Stimulated activated CD8-positive, alpha-beta memory T cell treated with anti-CD3 and anti-CD28 coated beads, Interleukin-12 subunit alpha, Interleukin-12 subunit beta, amount 100 ng/mL, for 1 hour (primary cell): ENCODE measurements around the gene DPYSL4.

Experiments
- DNase-seq: peaks from one replicate; pipeline ENCODE4 v3.0.0-alpha.2; 2020; ENCODE audit warnings: low read depth

Gene DPYSL4

DNA sequence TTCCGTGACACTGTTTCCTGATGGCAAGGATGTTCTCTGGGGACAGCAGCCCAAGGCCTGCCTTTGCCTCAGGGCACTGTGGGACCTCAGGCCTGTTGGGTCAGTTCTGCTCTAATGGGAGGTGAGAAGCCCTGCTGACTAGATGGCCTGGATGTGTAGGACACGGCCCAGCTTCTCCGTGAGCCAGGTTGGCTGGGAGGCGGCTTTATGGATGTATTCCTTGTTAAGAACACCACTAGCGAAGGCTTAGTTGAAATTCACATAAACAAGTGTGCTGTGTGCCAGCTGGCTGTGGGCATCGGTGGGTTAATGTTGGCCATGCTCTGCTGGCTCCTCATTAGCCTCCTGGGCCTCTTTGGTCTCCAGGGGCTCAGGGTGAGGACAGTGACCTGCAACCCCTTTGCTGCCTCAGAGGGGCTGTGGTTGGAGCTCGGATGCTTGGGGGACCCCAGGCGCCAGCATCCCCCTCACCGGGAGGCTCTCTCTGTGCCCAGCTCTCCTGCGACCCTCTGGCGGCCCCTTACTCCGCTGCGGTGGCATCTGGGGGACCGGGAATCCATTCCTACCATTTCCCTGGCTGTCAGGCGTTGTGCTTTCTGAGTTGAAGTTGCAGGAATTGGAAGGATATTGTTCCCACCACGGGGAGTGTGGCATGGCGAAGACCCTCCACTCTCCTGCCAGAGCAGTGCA lies 22.8 kb upstream of the DPYSL4 start:
- DNase-seq = no peak

DNA sequence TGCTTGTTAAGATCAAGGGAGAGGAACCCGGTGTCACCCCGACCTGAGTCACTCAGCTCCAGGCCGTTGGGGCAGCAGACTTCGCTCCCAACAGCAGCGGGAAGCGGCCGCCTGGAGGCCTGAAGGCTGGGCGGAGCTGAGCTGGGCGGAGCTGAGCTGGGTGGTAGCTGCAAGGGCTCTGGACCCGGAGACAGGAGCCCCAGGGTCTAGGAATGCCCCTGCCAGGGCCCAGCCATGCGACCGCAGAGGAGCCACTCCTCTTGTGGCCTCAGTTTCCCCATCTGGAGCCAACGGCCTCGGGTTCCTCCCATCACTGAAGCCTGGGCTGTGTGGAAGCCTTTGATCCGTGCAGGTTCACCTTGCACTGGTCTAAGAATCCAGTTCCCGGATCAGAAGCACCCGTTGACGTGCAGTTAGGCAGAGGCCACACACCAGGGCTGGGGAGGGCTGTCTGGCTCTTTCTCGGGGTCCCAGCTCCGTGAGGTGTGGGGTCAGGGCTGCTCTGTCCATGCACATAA lies 21.9 kb upstream of the DPYSL4 start:
- no peak for DNase-seq

DNA sequence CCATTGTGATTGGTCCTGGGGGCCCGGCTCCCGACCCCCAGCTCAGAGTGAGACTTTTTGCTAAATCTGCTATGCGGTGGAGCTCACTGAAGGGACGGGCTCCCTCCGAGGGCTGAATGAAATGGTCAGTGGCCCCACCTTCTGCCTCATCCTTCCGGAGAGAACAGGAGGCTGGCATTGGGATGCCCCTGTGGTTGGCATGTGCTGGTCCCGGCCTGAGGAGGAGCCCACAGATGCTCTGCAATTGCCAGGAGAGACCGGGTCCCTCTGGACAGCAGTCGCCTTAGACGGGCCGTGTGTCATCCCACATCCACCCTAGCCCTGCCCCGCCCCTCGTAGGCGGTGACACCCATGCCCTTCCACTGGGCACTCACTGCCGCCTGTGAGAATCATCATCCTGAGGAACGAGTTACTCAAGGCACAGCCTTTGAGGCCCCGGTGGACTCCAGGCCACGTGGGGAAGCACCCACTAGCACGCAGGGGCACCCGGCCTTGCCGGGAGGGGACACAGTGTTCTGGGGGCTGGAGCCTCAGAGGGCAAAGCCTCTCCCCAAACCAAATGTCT lies 21.2 kb upstream of the DPYSL4 start:
- DNase-seq = no peak

DNA sequence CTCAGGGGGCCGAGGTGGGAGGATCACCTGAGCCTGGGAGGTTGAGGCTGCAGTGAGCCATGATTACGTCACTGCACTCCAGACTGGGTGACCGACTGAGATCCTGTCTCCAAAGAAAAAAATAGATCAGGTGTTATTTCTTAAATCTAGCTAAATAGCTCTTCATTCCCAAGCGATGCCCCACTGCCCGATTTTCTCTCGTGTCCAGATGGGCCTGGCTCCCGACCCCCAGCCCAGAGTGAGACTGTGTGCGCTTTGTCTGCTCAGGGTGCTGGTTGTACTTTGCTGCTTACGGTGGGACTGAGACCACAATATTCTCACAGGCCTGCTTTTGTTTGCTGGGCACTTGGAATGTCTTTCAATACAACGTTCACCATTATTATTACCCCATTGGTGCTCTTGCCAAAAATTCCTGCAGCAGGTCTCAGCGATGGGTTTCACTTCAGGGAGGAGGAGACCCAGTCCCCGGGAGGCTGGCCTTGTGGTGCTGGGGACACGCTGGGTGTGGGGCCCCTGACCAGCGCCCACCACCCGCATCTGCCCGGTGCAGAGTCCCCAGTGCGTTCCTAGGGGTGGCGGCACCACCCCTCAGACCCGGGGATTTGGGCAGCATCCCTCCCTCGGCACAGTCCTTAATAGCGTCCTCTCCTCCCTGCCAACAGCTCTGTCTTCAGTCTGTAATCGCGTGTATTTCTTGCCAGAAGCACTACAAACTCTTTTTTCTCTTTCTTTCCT lies 20.4 kb upstream of the DPYSL4 start:
- DNase-seq = no peak

DNA sequence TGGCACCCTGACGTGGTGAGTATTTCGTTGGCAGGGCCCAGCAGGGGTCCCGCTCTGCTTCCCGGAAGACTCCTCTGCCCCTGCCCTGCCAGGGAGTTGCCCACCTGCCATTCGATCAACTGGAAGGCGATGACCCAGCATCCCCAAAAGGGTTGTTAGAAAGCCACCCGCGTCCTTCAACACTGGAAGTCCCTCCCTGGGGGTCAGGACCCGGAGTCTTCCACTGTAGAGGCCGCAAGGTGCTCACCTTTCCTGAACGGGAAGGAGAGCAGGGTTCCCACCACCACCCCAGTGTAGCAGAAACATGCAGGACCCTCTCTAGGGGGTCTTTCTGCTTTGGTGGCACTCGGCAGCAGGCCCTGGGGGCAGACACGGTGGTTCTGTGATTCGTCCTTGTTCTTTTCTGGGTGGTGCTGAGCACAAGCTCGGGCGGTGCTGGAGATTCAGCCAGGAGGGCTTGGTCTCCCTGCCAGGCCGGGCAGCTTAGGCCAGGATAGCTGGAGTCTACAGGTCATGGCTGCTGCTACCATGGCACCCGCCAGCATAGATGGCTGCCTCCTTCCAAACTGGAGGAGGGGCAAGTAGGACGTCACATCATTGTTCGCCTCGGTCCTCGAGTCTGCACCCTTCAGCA lies 19.6 kb upstream of the DPYSL4 start:
- DNase-seq = no peak

DNA sequence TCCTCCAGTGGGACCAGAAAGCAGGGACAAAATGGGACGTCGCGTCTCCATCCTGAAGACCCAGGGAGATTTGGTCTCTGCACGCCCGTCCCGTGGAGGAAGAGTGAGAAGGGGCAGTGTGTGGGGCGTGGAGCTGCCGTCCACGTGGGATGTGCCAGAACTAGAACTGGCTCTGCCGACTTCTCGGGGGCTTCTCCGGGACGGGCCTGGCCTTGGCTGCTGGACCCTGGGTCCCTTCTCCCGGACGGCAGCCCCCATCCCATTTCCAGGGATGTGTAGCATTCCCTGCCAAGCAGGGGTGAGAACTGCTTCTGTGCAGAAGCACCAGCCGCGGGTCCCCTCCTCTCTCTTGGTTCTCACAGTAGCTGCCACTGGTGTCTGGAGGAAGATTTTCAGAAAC lies 18.8 kb upstream of the DPYSL4 start:
- DNase-seq = no peak

DNA sequence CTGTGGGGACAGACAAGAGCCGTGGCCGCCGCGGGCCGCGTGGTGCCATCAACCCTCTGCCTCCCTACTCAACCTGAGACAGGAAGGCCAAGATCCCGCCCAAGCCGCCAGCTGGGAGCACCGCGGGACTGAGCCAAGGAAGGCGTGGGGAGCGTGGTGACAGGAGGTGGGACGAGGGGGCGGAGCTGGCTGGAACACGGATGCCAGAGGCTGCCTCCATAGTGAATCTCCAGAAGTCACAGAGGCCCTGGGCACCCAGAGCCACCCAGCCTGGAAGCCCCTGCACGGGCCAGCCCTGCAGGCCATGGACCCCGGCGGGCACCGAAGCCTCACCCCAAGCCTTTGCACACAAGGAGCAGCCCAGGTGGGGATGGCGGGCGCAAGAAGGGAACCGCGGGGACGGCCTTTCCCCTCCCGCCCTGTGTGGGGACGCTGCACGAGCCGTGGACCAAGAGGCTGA lies 18.1 kb upstream of the DPYSL4 start:
- DNase-seq = no peak

DNA sequence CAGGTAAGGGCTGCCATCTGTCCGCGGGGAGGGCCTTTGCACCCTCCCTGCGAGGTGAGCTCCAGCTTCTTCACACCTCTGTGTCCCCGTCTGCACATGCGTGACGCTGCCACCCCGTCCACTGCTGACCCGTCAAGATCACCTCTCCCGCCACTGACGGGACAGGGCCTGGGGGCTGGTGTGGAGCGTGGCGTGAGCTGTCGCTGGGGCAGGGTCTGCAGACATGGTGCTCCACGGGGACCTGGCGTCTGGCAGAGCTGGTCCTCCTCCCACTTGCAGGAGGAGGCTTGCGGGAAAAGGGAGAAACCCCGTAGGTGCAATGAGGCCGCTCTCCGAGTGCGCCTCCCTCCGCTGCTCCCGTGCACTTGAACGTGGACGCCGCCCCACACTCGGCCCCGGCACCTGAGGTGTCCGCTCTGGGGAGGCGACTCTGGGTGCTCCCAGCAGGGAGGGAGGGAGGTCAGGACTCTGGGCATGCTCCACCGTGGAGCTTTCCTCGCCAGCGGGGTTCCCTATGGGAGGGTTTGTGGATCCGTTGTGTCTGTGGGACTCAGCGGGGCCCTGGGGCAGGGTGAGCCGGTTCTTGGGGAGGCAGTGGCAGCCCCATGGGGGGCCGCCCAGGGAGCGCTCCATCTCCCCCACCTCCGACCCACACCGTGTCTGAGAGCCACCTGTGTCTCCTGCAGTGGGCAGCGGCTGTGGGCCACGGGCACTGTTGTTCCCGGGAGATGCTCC lies 17.6 kb upstream of the DPYSL4 start:
- DNase-seq = no peak

DNA sequence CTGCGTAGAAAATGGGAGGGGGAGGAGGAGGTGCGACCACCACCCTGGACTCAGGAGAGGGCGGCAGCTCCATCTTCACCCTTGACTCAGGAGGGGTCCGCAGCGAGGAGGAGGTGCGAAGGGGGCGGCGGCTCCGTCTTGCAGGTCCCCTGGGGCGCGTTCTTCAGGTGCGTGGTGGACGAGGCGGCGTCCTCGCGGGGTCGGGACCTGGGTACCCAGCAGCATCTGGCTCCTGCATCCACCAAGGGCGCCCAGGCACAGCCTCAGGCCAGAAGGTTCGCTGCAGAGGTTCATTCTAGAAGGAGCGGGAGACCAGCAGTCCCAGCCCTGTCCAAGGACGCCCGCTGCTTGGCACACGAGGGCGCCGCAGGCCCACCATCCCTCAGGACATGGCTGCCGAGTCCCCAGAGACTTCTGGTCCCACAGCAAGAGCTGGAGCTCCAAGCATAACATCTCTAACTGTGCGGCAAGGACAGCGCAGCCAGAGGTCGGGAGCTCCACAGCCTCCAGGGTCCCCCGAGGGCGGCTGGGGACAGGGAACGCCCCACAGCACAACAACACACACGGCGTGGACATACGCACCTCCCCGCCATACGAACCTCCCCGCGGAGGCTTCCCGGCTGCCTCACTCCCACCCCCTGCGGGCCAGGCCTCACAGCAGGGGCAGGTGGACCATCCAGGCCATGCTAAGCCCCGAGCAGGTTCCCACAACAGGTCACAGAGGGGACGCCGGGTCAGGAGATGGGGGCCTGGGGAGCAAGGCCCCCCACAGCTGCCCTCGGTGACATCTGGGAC lies 16.8 kb upstream of the DPYSL4 start:
- DNase-seq = no peak

DNA sequence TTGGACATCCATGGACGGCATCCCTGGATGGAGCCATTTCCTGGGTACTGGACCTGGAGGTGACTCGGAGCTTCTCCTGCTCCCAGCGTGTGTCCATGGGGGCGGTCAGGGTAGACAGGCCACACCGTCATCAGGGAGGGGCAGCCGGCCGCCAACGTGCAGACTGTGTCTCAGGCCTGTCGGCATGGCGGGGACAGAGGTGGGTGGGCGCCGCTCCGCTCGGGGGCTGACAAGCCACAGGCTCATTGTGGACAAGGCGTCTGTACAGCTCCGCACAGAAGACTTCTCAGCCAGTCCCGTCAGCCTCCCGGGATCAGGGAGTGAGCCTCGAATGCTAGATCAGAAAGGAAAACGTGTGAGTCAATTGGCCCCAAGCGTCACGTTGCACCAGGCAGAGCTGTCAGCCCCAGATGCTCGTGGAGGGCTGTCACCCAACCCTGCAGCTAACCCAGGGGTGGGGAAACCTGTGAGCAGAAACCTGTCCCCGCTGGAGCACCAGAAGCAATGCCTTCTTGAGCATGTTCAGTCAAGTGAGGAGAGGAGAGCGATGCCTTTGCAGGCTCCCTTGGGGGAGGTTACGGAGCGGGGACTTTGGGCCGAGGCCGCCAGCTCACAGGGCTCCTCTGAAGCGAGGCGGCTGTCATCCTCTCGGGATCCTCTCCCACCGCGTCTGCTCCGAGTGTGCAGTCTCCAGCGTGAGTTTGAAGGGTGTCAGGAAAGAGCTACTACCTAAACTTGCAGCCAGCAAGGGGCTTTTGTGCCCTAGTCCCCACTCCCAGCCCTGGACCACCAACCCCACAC lies 16.0 kb upstream of the DPYSL4 start:
- no peak for DNase-seq

DNA sequence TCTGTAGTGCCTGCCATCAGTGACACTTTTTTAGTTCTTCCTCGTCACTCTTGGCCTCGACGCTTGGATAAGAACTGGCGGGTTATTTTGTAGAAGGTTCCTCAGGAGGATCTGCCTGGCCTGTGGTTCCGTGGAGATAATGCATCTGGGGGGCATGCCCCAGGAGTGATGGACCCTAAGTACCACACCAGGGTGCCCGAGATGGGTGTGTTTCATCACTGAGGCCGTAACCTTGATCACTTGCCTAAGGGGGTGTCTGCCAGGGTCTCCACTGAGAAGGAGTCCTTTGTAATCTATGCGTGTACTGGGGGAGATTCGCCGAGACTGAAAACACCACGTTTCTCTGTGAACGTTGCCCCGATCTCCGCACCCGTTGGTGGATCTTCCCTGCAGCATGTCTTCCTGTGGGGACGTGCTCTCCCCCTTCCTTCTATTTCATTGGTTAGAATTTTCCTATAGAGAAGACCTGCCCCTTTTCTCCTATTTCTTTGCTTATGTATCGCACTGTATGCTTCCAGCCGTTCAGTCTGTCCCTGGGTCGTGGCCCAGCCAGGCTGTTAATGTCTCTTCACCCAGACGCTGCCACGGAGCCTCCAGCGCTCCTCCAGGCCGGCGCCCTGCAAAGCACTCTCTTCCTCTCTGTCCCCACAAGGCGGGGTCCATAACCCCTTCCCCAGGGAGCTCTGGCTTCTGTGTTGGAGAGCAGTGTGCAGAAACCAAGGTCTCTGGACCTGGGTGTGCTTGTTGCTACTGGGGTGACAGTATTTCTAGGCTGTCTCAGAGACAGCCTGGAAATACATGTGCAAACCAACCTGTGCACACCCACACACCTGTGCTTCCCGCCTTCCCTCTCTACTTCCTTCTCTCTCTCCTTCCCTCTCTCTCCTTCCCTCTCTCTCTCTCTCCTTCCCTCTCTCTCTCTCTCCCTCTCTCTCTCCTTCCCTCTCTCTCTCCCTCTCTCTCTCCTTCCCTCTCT lies 14.4 kb upstream of the DPYSL4 start:
- DNase-seq = no peak

DNA sequence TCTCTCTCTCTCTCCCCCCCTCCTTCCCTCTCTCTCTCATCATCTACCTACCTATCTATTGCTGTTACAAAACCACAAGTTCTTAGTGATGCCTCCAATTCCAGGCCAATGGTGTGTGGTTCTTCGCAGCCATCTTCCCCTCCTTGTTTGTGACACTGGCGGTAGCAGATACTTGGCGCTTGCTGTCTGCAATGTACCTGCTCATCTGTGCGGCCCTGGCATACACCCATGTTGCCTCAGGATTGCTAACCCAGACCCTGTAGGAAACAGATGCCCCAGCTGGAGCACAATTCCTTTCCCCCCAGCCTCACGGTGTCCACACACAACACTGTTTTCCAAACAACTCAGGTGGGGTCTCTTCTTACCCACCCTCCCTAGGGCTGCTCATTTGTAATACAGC lies 13.6 kb upstream of the DPYSL4 start:
- DNase-seq = no peak

DNA sequence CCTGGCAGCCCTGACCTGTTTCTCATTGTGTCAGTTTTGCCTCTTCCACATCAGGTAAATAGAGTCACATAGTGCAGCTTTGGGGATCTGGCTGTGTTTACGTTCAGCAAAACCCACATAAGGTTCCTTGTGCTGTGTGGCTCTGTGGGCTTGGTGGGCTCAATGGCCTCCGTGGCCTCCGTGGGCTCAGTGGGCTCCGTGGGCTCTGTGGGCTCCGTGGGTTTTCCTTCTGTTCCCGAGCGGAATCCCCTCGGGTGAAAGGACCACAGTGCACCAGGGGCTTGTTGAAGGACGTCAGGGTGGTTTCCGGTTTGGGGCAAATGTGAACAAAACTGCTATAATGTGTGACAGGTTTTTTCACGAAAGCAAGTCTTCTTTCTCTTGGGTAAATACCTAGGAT lies 12.5 kb upstream of the DPYSL4 start:
- no peak for DNase-seq

DNA sequence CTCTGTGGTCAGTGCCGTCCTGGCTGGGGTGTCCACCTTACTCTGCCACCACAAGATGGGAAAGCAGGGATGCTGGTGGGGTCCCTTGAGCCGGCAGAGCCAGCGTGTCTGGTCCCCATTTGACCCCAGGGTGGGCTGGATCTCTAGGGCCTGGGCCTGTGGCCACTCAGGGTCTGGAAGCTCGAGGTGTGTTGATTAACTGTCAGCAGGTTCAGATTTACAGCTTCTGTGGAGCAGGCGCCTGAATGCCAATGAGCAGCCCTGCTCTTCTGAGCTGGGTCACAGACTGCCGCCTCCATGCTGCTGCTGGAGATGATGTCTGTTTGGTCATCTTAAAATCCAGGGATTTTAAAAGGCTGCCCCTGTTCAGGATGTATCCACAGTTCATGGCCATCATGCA lies 11.3 kb upstream of the DPYSL4 start:
- no peak for DNase-seq

DNA sequence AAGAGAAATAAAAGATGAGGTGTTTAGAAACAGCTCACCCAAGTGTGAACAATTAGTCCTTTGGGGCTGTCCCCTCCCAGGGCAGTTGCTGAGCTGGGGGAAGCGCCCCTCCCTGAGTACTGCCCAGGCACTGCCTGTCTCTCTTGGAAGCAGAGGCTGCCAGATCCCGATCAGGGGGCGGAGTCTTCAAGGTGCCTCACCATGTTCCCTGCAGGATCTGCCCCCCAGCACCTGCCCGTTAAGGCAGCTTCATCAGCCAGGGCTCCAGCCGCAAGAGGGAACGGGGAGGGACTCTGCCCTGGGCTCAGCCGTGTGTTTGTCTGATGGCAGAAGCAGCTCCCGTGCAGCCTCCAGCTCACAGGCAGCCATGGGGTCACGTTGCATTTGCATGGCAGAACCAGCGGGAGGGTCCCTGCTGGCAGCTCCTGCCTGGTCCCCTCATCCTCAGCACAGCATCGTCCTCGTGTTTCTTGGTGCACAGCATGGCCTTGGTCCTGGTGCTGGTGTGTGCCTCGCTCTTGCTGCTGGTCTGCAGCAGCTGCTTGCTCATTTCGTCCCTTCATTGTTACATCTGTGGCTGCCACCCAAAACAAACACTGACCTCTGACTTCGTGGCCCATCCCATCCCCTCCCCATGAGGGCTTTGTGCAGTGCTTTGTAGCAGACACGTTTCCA lies 10.7 kb upstream of the DPYSL4 start:
- DNase-seq = no peak

DNA sequence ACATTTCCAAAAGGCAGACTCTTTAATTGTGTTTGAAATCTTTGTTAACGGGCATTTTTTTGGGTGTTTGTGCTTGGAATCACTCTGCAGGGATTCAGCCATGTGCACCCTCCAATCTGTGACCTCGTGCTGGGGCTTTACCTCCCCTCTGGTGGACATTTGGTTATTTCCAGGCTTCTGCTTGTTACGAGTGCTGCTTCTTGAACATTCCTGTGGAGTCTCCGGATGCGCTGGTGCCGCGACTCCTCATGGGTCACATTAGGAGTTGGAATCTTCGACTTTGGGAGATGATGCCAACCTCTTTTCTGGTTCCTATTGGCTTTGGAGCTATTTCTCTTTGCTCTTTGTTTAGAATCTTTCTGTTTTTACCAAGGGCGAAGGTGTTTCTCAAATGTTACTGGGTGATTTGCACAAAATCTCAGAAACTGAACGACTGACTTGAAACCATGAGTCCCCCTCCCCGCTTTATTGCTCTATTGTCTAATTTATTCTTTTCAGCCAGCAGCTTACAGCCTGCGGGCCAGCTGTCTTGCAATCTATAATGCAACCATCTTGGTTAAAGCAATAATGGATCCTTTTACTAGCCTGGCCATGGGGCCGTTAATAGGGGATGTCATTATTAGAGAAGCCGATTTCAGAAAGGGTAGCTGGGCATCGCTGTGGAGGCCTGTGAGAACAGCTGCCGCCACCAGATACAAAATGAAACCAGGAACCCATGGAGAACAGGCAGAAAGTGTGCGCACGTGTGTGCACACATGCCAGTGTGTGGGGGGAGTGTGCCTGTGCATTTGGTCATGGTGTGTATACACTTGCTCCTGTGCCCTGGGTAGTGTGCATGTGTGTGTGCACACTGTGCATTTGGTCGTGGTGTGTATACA lies 9.9 kb upstream of the DPYSL4 start:
- no peak for DNase-seq

DNA sequence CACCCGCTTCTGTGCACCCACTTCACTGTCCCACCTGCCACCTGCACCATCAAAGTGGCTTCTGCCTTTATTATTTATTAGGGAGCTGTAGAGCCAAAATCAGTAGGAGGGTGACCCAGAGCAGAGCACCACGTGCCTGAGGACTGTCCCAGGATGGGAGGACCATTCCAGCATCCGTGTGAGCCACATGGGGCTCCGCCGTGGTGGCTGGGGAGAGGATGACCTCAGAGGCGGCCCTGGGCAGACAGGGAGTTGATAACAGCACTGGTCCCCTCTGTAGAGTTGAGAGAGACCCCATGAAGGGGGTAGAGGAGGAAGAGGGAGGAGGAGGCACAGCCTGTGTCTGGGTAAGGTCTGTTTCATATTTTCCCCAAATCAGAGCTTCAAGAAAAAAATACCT lies 8.7 kb upstream of the DPYSL4 start:
- DNase-seq = no peak
